GM12878 (cell line): ENCODE results near the gene PRM3. TPM values are rescaled to one million over a fixed set of nuclear protein-coding genes. Genes with fewer than 3 reads are reported as not detected.

Experiments
- ATAC-seq: fragments of 200-7000 bp; cut with Tn5 transposase; 3 replicates; pipeline ENCODE4 v1.9.1; 2020; ENCODE audit warnings: mild to moderate bottlenecking, moderate library complexity
- BruUV-seq: library from RNA; stranded (reverse); fragments of 400-500 nt; replicated peaks from 2 replicates; lab custom pipeline; 2021; lab: Mats Ljungman, UMichigan
- CTCF ChIA-PET: fragments of 300-600 bp; sonication (Branson Sonifier 250); formaldehyde crosslinking; extraction: SDS; loops from one replicate; lab custom pipeline; 2021; ENCODE audit warnings: inconsistent platforms; lab: Yijun Ruan, JAX
- POLR2A ChIA-PET: fragments of 350-600 bp; formaldehyde crosslinking; extraction: SDS; loops from one replicate; lab custom pipeline; 2021; ENCODE audit warnings: inconsistent platforms; lab: Charles Lee
- RAD21 ChIA-PET: fragments of 300-600 bp; sonication (Branson Sonifier 250); formaldehyde crosslinking; loops from one replicate; lab custom pipeline; 2023; ENCODE audit warnings: antibody characterized with exemption; ENCODE audit not compliant: unreplicated experiment; lab: Charles Lee
- SMC1A ChIA-PET: fragments of 300-600 bp; sonication (Branson Sonifier 250); formaldehyde crosslinking; loops from one replicate; lab custom pipeline; 2023; ENCODE audit not compliant: unreplicated experiment, uncharacterized antibody; lab: Charles Lee
- DNase-seq: peaks from one replicate; pipeline ENCODE4 v3.0.0-alpha.2; 2011; ENCODE audit warnings: low read depth, low spot score
- FAIRE-seq: peaks from 3 replicates; lab custom pipeline; 2011; peaks lifted over from hg19 to GRCh38; lab: Jason Lieb, UNC
- H2AFZ ChIP-seq: 2 replicates; pipeline ENCODE4 v1.6.0; 2011; ENCODE audit warnings: low read depth, low read length, control low read depth; ENCODE audit not compliant: control insufficient read depth
- H3K27ac ChIP-seq: 2 replicates; pipeline ENCODE4 v1.5.1; 2011; ENCODE audit warnings: control low read depth; ENCODE audit not compliant: control insufficient read depth, insufficient read depth
- H3K27me3 ChIP-seq, 2 experiments: replicated peaks in 1 of 2; 2 replicates each; pipeline versions ENCODE4 v1.6.0 to v1.6.1; 2011; ENCODE audit warnings: low read length in 1 of 2; ENCODE audit not compliant: control insufficient read depth in 2 of 2, insufficient read depth in 2 of 2
- H3K36me3 ChIP-seq, 2 experiments: 2 replicates each; pipeline ENCODE4 v1.5.1; 2011; ENCODE audit warnings: low read length in 1 of 2; ENCODE audit not compliant: control insufficient read depth in 2 of 2, insufficient read depth in 2 of 2
- H3K4me1 ChIP-seq: 2 replicates; pipeline ENCODE4 v1.6.1; 2011; ENCODE audit warnings: mild to moderate bottlenecking, low read length, moderate library complexity, mixed read lengths; ENCODE audit not compliant: control insufficient read depth, insufficient read depth
- H3K4me2 ChIP-seq: 2 replicates; pipeline ENCODE4 v1.6.0; 2011; ENCODE audit warnings: control low read depth; ENCODE audit not compliant: control insufficient read depth, insufficient read depth
- H3K4me3 ChIP-seq: fragments of 200-600 bp; sonication (generic); 2 replicates; pipeline ENCODE4 v1.5.1; 2016
- H3K79me2 ChIP-seq: 2 replicates; pipeline ENCODE4 v1.6.0; 2011; ENCODE audit warnings: low read length; ENCODE audit not compliant: control insufficient read depth, insufficient read depth
- H3K9ac ChIP-seq: 2 replicates; pipeline ENCODE4 v1.8.0; 2011; ENCODE audit warnings: low read length, control low read depth, mixed read lengths; ENCODE audit not compliant: control insufficient read depth, insufficient read depth
- H3K9me3 ChIP-seq: replicated peaks from 3 replicates; pipeline ENCODE4 v1.5.1; 2011; ENCODE audit warnings: mild to moderate bottlenecking, low read length; ENCODE audit not compliant: control insufficient read depth, insufficient read depth
- H4K20me1 ChIP-seq: 2 replicates; pipeline ENCODE4 v1.6.0; 2011; ENCODE audit not compliant: control insufficient read depth, insufficient read depth
- DPF2 ChIP-seq: fragments of 450-650 bp; IDR thresholded peaks from 2 replicates; pipeline ENCODE4 v1.6.1; 2017; ENCODE audit warnings: mild to moderate bottlenecking
- ZBTB33 ChIP-seq: fragments of 450-650 bp; IDR thresholded peaks from 2 replicates; pipeline ENCODE4 v1.6.1; 2017; ENCODE audit warnings: mild to moderate bottlenecking
- ZNF217 ChIP-seq: fragments of 450-650 bp; IDR thresholded peaks from 2 replicates; pipeline ENCODE4 v1.6.1; 2017; ENCODE audit warnings: antibody characterized with exemption, mild to moderate bottlenecking
- WGBS: methylation state at CpG from one replicate; pipeline ENCODE4 v1.1.6; 2016; ENCODE audit warnings: low lambda C conversion rate; ENCODE audit not compliant: insufficient replicate concordance, insufficient coverage; ENCODE audit errors: missing lambda C conversion rate; 5-methylcytosine and 5-hydroxymethylcytosine counted together
- in situ Hi-C: fragments of 300-500 bp; cut with MboI; formaldehyde crosslinking; loops from 9 replicates; pipeline ENCODE4 v1.14.3; 2018; ENCODE audit warnings: mixed read lengths
- intact Hi-C: fragments of 100-400 bp; cut with micrococcal nuclease; formaldehyde crosslinking; loops from one replicate; pipeline ENCODE4 v1.14.2; 2022; ENCODE audit not compliant: unreplicated experiment
- polyA plus RNA-seq, 11 experiments: library from polyadenylated mRNA; depleted of rRNA in 4 of 11; unstranded in 6 of 11; stranded (reverse) in 5 of 11; fragments of >200 nt; fragmentation: Nextera tagmentation in 4 of 11; fragmentation: Illumina TruSeq in 1 of 11; extraction: Ambion mirVana in 4 of 11; extraction: Trizol in 1 of 11; gene quantifications; 1 replicate in 1 of 11; 2 replicates in 10 of 11; pipeline versions ENCODE4 v1.2.1 to v1.2.3, GENCODE V29; 2011 to 2016; ENCODE audit warnings: inconsistent platforms in 2 of 11, missing spikeins in 2 of 11, low read depth in 1 of 11
- total RNA-seq, 4 experiments: library from RNA; depleted of rRNA in 3 of 4; stranded (reverse); fragments of >200 nt in 3 of 4; fragmentation: Illumina TruSeq in 1 of 4; extraction: Trizol in 1 of 4; gene quantifications; 2 replicates each; pipeline versions ENCODE4 v1.2.1 to v1.2.3, GENCODE V29; 2013 to 2021

PRM3 gene
- total and polyA plus RNA-seq, 10 of the 15 experiments (the other 5 are each of a cell fraction or from before 2014, with no cell fraction given), result not detected

- Histone ChIP-seq H3K79me2 (no peaks in the 10 kb centered on the region), H3K4me1 (peaks cover 26% of the 10 kb centered on the region), H4K20me1 (no peaks in the 10 kb centered on the region), H3K27me3 (no peaks in the 10 kb centered on the region), H3K9ac (no peak overlapping the region), H2AFZ (no peak overlapping the region), H3K36me3 (no peaks in the 10 kb centered on the region), H3K4me2 (no peak overlapping the region), H3K4me3 (no peak overlapping the region), H3K9me3 (no peaks in the 10 kb centered on the region), H3K27ac (no peak overlapping the region)
- WGBS, result 91% methylated on average over 13 of the region's 13 CpGs
- DNase-seq (no peak), FAIRE-seq (no peak), ATAC-seq (no peak)
- 0 out of 2 replicates have a peak, but pooled peaks have one; percentile 5 for TF ChIP-seq ZBTB33
- peak; percentile 17; the same call in 1 of the 2 replicates for TF ChIP-seq ZNF217
- no peak; the same call in 1 of the 2 replicates for TF ChIP-seq DPF2
- no TSS peak for BruUV-seq
- ChIA-PET CTCF (interaction anchor here (1.0 to 3.2 kb wide), 5 partner anchors 17 to 252 kb away, joined by 3 to 7 read pairs (median 5); partner anchors contain the start of gene SOCS1), SMC1A (interaction anchor here (0.5 to 2.4 kb wide), 10 partner anchors 8 to 720 kb away, joined by 3 to 14 read pairs (median 4); partner anchors contain the start of gene SOCS1), POLR2A (interaction anchor here (0.7 to 3.1 kb wide), 10 partner anchors 10 to 112 kb away, joined by 3 to 12 read pairs (median 6); partner anchors contain the start of gene SOCS1), RAD21 (interaction anchor here (0.9 to 3.0 kb wide), 10 partner anchors 10 to 121 kb away, joined by 3 to 14 read pairs (median 4); partner anchors contain the start of gene SOCS1)
- intact Hi-C loops (no loop called here), in situ Hi-C loops (no loop called here)
Observed at GRCh38 chr16:11234884-11235702, 38.3 kb downstream of the PRM3 start.
